ENCODE data around the gene LTA. TPM values are rescaled to one million over a fixed set of nuclear protein-coding genes. Genes with fewer than 3 reads are reported as not detected.

The LTA gene
- total and polyA plus RNA-seq, 3 donors from 2014 or later: 1.3 to 2.6 (median 2.0) TPM

- intact Hi-C loops (cut with DNase I; ENCODE audit: low total_unique reads): loop anchor here (10.0 kb wide), 1 partner anchor 54 kb away; the partner anchor contains the start of gene NCR3
- no peaks in the 10 kb centered on the region for H3K36me3 ChIP-seq (ENCODE audit: low read depth, missing control alignments)
- TF ChIP-seq POLR2A (IDR thresholded peaks at IDR 0.05) (no peak), CTCF (IDR thresholded peaks at IDR 0.05) (no peak)
- no peaks in the 10 kb centered on the region for H3K27me3 ChIP-seq
- peak overlapping the region; percentile 94 to 97 for H3K27ac ChIP-seq
- peak overlapping the region; percentile 77 to 83 for H3K4me3 ChIP-seq
- H3K9me3 ChIP-seq: no peaks in the 10 kb centered on the region
- peak; percentile 62 for DNase-seq
- 0 to 1% methylated on average over 21 of the region's 21 CpGs for WGBS, 2 donors
- H3K4me1 ChIP-seq: peaks cover 27% of the 10 kb centered on the region
Observed at GRCh38 chr6:31541059-31541657, 30.9 kb upstream of the LTA start.

GRCh38 chr6:31541658-31542521 is 30.2 kb upstream of the LTA start, which contains the start of gene DDX39B:
TSS of gene DDX39B (minus strand) at chr6:31542003. CDS start at chr6:31540532, 1,471 bp downstream.
- WGBS, 2 donors: 1% methylated on average over 36 to 43 of the region's 43 CpGs
- intact Hi-C loops (cut with DNase I; ENCODE audit: low total_unique reads): loop anchor here (10.0 kb wide), 1 partner anchor 53 kb away; the partner anchor contains the start of gene NCR3
- H3K27ac ChIP-seq: peak within 1 kb of the TSS; percentile 94 to 97
- H3K4me3 ChIP-seq: peak within 1 kb of the TSS; percentile 77 to 83
- no peaks in the 10 kb centered on the region for H3K9me3 ChIP-seq
- no peaks in the 10 kb centered on the region for H3K36me3 ChIP-seq (ENCODE audit: low read depth, missing control alignments)
- DNase-seq: peak; percentile 97
- peaks cover 27% of the 10 kb centered on the region for H3K4me1 ChIP-seq
- no peaks in the 10 kb centered on the region for H3K27me3 ChIP-seq
- TF ChIP-seq POLR2A (IDR thresholded peaks at IDR 0.05): peak; percentile 29
- no peak for TF ChIP-seq CTCF (IDR thresholded peaks at IDR 0.05)

- Histone ChIP-seq H3K36me3 (ENCODE audit: low read depth, missing control alignments) (no peaks in the 10 kb centered on the region), H3K4me1 (peaks cover 36% of the 10 kb centered on the region), H3K27ac (no peak overlapping the region), H3K9me3 (no peaks in the 10 kb centered on the region), H3K27me3 (no peaks in the 10 kb centered on the region), H3K4me3 (no peak overlapping the region)
- DNase-seq: no peak
- TF ChIP-seq CTCF (IDR thresholded peaks at IDR 0.05) (no peak), POLR2A (IDR thresholded peaks at IDR 0.05) (no peak)
- intact Hi-C loops (cut with DNase I; ENCODE audit: low total_unique reads): loop anchor here (10.0 kb wide), 1 partner anchor 51 kb away; the partner anchor contains the start of gene NCR3
- WGBS, 2 donors: 89 to 93% methylated on average over 6 of the region's 6 CpGs
Observed at GRCh38 chr6:31543639-31544038, 28.4 kb upstream of the LTA start.

- intact Hi-C loops (cut with DNase I; ENCODE audit: low total_unique reads): loop anchor here (10.0 kb wide), 1 partner anchor 50 kb away; the partner anchor contains the start of gene NCR3
- Histone ChIP-seq H3K4me1 (peaks cover 32% of the 10 kb centered on the region), H3K27ac (no peak overlapping the region), H3K27me3 (no peaks in the 10 kb centered on the region), H3K36me3 (ENCODE audit: low read depth, missing control alignments) (no peaks in the 10 kb centered on the region), H3K9me3 (no peaks in the 10 kb centered on the region), H3K4me3 (no peak overlapping the region)
- DNase-seq: no peak
- TF ChIP-seq CTCF (IDR thresholded peaks at IDR 0.05) (no peak), POLR2A (IDR thresholded peaks at IDR 0.05) (no peak)
- WGBS, 2 donors: 69 to 77% methylated on average over 2 of the region's 2 CpGs
Observed at GRCh38 chr6:31544676-31545075, 27.4 kb upstream of the LTA start.
